Ishikawa (cell line): ENCODE data around the gene NPHS1.

Experiments
- CEBPB ChIP-seq: IDR thresholded peaks from 2 replicates; pipeline ENCODE4 v1.6.1; 2012
- CREB1 ChIP-seq: IDR thresholded peaks from 2 replicates; pipeline ENCODE4 v1.6.1; 2012; ENCODE audit warnings: low read depth
- EGR1 ChIP-seq: IDR thresholded peaks from 2 replicates; pipeline ENCODE4 v1.6.1; 2012
- EP300 ChIP-seq: IDR thresholded peaks from 2 replicates; pipeline ENCODE4 v1.6.1; 2012; ENCODE audit warnings: borderline replicate concordance
- FOXM1 ChIP-seq: IDR thresholded peaks from 2 replicates; pipeline ENCODE4 v1.6.1; 2012; ENCODE audit warnings: low read depth, borderline replicate concordance
- MAX ChIP-seq: IDR thresholded peaks from 2 replicates; pipeline ENCODE4 v1.6.1; 2012
- NFIC ChIP-seq: IDR thresholded peaks from 2 replicates; pipeline ENCODE4 v1.6.1; 2012
- RAD21 ChIP-seq: IDR thresholded peaks from 2 replicates; pipeline ENCODE4 v1.6.1; 2012; ENCODE audit warnings: low read depth
- REST ChIP-seq: IDR thresholded peaks from 2 replicates; pipeline ENCODE4 v1.6.1; 2012; ENCODE audit warnings: low read depth, mild to moderate bottlenecking
- TAF1 ChIP-seq: IDR thresholded peaks from 2 replicates; pipeline ENCODE4 v1.6.1; 2012; ENCODE audit warnings: low read depth, mild to moderate bottlenecking
- TCF12 ChIP-seq: IDR thresholded peaks from 2 replicates; pipeline ENCODE4 v1.6.1; 2012; ENCODE audit warnings: low read depth
- TEAD4 ChIP-seq: IDR thresholded peaks from 2 replicates; pipeline ENCODE4 v1.6.1; 2012
- USF1 ChIP-seq: IDR thresholded peaks from 2 replicates; pipeline ENCODE4 v1.6.1; 2012
- YY1 ChIP-seq: IDR thresholded peaks from 2 replicates; pipeline ENCODE4 v1.6.1; 2012; ENCODE audit warnings: low read depth
- ZBTB7A ChIP-seq: IDR thresholded peaks from 2 replicates; pipeline ENCODE4 v1.6.1; 2012; ENCODE audit warnings: low read depth

NPHS1 gene

GRCh38 chr19:35782589-35782988 is 69.7 kb downstream of the NPHS1 start:
- TF ChIP-seq ZBTB7A (no peak), REST (no peak), TCF12 (no peak), USF1 (no peak), FOXM1 (no peak), EGR1 (no peak), CREB1 (no peak), EP300 (no peak), YY1 (no peak), RAD21 (no peak), MAX (no peak), CEBPB (no peak), NFIC (no peak), TAF1 (no peak), TEAD4 (no peak)

- no peak for TF ChIP-seq TAF1
- no peak for TF ChIP-seq CEBPB
- TF ChIP-seq ZBTB7A = no peak
- no peak for TF ChIP-seq FOXM1
- no peak for TF ChIP-seq USF1
- TF ChIP-seq REST = no peak
- TF ChIP-seq NFIC = no peak
- no peak for TF ChIP-seq RAD21
- TF ChIP-seq MAX = no peak
- no peak for TF ChIP-seq YY1
- no peak for TF ChIP-seq TCF12
- TF ChIP-seq EP300 = no peak
- TF ChIP-seq CREB1 = no peak
- TF ChIP-seq EGR1 = no peak
- no peak for TF ChIP-seq TEAD4
Observed at GRCh38 chr19:35781650-35782049, 70.7 kb downstream of the NPHS1 start.

GRCh38 chr19:35780717-35781116 is 71.6 kb downstream of the NPHS1 start:
- TF ChIP-seq REST (no peak), CEBPB (no peak), RAD21 (no peak)

DNA sequence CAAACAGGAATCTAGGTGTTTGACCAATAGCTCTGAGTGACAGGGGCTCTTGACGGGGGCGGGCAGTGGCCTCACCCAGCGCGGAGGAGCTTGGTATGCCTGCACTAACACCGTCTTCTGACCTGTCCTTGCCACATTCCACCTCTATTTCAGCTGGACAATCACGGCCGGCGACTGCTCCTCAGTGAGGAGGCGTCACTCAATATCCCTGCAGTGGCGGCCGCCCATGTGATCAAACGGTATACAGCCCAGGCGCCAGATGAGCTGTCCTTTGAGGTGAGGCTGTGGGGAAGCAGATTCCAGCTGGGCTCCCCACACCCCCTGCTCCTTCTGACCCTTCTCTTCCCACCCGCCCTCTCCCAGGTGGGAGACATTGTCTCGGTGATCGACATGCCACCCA is 72.2 kb downstream of the NPHS1 start:
- TF ChIP-seq REST (no peak), USF1 (no peak), RAD21 (no peak), TCF12 (no peak), TAF1 (no peak), FOXM1 (no peak), EP300 (no peak)
